Limb (tissue), 2 donors: ENCODE measurements around the gene APOL4.
"Not testable (repeated sequence)": the region's sequence is repeated elsewhere in the genome, so short reads cannot be mapped to it uniquely, and the experiment has no call there.

Source experiments
- DNase-seq, 2 donors: peaks; one replicate each; pipeline ENCODE4 v3.0.0-alpha.2; 2016; ENCODE audit errors: extremely low spot score in 2 of 2

The APOL4 gene

DNA sequence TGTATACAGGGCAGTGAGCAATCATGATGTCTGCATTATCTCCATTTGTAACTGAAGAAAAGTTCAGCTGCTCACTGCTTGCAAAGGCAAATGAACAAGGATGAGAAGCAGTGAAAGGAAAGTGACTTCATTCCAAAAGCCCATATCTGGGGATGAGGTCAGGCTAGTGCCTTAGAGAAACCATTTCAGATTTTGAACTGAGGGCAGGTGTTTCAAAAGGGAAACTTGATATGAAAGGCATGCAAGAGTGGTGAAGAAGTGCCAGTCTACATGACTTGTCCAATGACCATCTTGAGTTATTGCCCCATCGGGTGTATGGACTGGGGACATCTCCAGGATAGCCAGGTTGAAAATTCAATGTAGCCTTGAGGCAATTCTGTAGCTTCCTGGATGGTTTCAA is 7.3 kb upstream of the APOL4 start:
- no peak for DNase-seq

DNA sequence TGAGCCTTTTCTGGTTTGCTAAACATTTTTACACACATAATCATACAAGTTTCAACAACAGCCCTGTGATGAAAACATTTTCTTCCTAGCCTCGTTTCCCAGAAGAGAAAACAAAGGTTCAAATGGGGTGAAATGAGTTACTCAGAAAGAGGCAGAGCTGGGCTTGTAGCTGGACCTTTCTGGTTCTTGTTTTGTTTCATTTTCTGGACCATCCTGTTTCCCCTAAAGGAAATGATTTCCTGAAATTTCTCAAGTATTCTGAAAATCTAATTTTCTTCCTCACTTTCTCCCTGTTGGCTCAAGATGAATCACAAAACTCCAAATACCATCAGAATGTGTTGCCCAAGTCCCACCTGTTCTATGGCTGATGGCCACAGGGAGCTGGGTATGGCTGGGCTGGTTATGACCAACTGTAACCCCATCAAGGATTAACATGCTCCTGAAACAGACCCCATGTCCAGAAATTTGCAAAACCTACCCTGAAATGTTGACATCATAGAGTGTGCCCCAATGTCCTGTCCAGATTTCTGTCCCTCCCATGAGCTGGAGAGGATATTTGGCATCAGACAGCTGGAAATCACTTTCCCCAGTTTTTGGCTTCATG is 6.7 kb upstream of the APOL4 start:
- no peak for DNase-seq

DNA sequence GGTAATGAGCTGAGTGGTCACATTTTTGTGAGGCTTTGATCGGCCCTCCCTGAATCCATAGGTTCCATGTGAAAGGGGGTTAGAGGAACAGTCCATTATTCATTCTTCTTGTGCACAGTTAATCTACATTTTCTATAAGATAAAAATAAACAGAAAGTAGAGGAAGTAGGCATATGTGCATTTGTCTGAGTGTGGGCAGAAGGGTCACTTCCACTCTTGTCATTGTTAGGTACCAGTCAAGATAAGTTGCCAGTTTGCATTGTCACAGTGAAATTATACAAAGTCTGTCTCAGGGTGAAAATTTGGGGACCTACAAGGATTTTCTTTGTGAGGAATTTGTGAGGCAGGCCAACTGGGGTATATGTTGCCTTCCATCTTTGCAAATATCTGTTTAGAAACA is 4.6 kb upstream of the APOL4 start:
- DNase-seq: no peak

DNA sequence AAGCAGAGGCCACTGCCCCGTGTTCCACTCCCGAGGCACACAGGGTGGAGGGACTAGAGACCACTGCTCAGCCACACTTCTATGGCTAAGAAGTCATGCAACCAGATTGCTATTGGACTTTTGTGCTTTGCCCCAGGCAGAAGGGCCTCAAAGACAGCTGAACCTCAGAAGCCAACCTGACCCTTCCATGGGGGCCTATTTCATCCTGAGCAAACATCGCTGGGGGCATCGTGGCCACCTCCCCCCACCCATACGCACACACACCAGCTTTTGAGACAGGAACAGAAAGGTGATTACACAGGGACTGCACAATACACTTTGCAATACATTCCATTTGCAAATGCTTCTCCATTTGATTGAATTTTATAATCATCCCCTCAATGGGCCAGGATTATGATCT is 4.0 kb upstream of the APOL4 start:
- peak in 1 of 2 donors; percentile 4 for DNase-seq

DNA sequence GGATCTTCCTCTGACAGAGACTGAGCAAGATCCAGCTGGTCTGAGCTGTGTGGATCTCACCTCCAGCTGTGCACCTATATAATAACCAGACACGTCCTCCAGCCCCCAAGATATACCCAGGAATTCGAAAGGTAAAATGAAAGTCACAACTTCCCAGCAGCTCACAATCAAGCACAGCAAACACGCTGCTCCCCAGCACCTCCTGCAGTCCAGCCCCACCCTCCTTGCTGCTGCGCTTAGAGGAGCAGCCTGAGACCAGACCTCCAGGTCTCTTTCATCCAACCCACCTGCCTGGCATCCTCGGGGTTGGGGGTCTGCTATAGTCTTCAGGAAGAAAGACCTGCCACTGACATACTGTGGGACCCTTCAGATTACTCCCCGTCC is 3.0 kb upstream of the APOL4 start:
- DNase-seq: no peak

DNA sequence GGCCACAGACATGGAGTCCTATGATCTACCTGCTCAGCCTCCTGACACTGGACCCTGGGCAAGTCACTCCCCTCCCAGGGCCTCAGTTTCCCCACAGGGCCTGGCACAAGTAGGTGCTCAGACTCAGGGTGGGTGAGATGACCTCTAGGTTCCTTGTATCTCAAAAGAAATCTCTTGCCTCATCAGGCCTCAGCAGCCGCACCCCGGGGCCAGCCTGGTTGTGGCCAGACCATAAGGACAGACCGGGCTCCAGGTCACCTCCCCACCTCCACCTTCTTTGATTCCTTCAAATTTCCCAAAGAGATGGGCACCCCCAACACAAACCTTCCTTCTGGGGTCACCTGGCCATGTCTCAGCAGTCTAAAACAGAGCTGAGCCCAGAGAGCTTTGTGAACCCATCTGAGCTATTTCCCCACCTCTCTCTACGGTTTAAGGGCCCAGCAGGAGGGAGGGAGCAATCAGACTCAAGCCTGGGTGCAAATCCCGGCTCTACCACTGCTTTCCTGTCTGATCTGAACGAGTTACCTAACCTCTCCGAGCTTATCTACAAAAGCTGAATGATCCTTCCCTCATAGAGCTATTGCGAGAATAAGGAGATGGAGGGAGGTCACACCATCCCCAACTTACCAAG is 2.5 kb upstream of the APOL4 start:
- DNase-seq: peak in 1 of 2 donors; percentile 17

DNA sequence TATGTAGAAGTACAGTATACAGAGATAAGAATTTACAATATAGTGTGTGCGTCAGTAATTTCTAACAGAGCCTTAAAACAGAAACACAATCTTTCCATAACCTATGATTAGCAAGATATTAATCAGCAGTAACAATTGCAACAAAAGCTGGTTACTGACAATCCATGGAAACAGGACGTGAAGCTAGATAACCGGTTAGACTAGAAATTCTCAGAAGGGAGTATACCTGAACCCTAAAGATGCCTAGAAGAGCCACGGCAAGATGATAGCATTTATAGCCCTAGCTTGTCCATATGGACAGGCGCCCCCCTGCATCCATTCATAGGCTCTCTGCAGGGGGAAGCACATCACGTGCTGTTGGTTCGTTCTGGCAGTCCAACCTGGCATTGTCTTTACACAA is 1.8 kb upstream of the APOL4 start:
- DNase-seq: peak in 1 of 2 donors; percentile 16

DNA sequence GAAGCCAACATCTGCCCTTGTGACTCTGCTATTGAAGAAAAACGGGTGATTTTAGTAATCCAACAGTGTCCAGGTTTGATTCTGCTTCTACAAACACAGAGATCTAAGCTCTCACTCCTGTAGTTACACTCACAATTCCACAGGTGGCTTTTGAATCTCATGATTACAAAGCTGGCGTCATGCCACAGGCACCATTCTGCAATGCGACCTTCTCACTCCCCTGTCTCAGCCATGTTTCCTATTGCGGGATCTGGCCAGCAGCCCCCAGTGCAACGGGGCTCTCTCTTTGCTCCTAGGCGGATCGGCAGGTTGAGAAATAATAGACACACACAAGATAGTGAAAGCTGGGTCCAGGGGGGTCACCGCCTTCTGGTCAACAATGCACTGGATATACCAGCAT is 1.3 kb upstream of the APOL4 start:
- DNase-seq: peak in 1 of 2 donors; percentile 50

DNA sequence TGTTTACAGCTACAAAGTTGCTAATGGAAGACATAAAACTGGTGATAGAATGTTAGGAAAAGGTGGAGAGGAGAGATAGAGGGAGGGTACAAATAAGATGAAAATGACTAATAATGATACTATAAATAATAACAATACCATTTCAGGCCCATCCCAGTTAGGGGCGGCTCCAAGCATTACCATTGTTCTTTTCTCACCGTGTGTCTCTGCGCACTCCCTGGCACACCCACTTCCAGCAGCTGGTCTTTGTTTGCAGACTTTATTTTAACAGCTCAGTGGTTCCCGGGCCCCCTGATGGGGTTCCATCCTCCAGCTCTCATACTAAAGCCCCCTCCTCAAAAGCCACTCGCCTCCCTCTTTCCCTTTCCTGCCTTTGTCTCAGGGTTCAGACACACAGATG is 584 bp downstream of the APOL4 start:
- not testable (repeated sequence) for DNase-seq

DNA sequence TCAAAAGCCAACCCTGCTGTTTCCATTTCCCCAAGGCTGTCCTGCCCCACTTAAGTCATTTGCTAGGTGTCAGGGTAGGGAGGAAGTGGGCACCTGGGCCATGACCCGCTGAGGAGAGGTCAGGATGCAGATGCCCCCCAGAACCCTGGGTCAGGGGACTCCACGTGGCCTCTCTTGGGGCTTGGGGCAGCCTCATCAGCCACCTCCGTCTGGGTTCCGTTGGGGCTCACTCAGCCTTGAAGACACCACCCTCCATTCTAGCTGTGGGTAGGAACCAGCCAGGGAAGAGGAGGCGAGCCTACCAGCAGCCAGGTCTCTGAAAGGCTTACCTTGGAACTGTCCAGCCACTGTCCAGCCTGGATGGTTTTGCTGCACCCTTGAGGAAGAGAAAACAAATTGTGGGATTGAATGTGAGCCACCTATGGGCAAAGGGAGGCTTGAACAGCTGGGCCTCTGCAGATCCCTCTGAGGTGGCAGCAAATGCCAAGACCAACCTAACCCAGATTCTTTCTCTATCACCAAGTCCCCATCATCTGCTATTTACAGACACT is 2.5 kb downstream of the APOL4 start:
- peak in 1 of 2 donors; percentile 25 for DNase-seq

DNA sequence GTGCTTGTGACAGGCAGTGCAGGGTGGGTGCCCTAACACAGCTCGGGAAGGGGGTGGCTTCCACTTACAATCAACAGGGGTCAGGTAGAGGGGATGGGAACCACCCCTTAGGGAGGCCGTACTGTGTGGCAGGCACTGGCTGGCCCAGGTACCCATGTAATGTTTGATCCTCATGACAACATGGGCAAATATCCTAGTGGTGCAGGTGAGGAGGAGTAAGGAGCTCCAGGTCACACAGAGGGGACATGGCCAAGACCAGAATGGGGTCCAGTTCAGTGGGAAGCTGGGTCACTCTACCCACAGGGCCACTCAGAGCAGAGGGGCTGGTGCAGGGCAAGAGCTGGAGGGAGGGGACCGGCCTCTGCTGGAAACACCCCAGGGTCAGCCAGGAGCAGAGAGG is 3.1 kb downstream of the APOL4 start:
- peak in 1 of 2 donors; percentile 21 for DNase-seq

DNA sequence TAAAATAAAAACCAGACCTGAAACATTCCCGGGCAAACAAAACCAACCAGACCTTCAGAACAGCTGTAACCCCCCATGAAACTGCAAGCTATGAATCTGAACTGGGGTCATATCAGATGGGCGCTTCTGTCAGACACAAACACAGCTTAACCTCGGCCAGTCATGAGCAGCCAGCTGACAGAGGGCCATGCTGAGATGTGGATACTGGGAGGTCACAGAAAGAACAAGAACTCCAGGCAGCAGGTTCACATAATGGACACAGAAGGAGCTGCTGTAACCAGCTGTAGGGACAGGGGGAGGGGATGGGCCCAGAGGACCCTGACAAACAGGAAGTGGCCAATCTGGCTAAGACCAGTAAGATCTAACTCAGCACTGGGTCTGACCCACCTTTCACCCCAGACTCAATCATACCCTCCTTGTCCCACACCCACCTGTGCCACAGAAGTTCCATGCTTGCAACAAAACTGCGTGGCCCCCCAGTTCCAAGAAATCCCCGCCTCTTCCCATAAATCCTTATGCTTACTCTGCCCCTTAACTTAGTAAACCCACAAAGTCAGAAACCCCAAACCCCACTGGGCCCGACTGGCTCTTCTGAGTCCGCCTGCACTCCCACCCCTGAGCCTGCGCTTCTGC is 4.0 kb downstream of the APOL4 start:
- peak in 1 of 2 donors; percentile 45 for DNase-seq

DNA sequence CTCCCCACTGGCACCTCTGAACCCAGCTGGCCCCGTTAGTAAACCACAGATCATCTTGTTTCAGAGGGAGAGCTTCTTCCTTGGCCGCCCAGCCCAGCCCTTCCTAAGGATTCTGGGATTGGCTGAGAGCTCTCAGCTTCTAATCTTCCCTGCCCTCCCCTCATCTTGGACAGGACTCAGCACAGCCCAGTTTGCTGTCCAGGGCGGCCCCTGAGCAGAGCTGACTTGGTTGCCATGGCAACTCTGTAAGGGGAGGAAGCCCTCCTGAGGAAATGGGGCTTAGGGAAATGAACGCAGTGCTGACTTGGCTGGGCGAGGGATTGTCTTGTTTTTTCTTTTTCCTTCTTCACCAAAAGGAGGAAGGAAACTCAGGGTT is 4.6 kb downstream of the APOL4 start:
- DNase-seq: peak; percentile 60 to 68

DNA sequence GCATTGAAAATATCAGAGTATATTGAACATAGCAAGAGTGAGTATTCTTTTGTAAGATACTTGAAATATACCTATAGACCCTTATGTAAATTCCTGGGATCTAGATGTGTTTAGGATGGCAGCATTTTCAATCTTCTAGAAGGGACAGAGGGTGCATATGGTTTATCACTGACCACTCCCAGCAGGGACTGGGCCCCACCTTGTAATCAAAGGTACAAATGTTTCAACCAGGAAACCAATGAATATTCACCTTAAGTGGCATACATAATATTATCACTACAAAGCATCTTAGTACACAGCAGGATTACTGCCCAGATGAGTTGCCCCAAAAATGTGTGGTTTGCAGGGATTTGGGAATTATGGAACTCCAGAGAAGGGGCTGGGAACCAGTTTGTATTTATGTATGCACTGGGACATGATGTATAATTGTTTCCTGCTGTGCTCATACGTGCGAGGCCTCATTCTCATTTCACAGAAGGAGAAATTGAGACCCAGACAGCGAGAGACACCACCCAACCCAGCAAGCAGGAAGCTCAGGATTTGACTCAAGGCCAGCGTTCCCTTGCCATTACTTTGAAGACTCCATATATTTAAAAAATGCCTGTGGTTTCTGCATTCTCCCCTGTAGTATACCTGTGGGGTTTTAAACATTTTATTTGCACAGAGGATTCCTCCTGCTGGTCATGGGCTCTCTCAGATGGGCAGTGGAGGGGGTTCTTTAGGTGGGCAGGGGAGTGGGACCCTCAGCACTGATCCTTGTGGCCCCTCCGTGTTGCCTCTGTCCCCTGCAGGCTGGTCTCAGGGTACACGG is 5.2 kb downstream of the APOL4 start:
- DNase-seq: no peak

DNA sequence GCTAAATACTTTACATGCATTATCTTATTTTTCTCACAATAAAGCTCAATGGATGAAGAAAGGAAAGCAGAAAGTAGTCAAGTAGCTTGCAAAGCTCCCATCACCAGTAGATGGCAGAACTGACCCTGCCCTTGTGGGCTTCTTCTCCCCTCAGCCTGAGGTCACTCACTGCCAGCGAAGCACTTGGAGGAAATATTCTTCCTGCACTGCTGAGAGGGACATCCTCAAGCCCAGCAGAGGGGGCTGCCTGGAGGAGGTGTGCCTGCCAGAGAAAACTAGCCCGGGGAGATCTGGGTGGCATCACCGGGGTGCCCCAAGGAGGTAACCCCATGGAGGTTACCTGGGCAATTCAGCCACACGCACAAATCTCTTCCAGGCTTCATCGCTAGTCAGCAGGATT is 6.6 kb downstream of the APOL4 start:
- peak; percentile 59 to 64 for DNase-seq

DNA sequence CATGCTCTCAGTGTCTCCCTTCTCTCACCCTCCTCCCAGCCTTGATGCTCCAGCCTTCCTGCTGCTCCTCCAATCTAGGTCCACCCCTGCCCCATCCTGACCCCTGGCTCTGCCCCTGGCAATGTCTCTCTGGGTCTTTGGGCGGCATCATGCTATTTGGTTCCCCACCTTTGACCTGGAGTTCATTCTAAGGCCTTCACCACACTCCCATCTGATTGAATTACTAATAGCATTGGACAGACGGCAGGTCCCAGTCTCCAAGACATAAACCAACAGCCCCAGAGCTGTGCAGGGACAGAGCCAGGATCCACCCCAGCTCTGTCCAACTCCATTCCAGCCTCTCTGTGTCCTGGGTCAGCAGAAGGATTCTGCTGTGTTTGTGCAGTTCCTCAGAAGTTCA is 7.2 kb downstream of the APOL4 start:
- DNase-seq: no peak

DNA sequence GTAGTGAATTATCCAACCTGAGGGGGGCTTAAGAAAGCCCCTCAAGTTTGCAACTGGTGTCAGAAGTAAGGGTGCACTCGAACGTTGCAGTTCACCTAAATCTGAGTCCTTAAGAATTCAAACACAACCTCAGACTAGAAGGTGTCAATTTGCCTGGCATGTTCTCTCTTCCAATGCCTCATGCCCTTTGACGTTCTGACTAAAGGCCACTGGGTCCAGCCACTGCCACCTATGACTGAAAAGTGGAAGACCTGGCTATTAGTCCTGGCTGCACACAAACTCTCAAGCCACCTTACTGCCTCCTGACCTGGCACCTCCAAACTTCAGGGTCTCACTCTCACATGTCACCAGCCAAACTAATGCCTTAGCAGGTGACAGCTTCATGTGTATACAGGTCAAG is 8.0 kb downstream of the APOL4 start:
- DNase-seq: no peak

DNA sequence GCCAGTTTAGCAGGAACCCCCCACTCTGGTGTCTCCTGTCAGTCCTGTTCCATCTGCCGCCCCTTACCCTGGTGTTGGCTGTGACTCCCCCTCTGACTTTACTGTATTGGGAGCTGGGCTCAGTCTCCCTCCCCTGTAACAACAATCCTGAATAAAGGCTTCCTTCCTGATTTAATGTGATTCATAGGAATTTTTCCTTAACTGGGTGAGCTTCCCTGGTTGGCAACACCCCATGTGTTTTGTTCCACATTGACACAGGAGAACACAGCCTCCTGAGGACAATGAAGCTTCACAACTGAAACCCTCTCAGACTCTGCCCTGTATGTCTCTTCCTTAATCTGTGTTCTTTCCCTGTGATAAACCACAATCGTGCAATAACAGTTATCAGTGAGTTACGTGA is 8.4 kb downstream of the APOL4 start:
- no peak for DNase-seq

DNA sequence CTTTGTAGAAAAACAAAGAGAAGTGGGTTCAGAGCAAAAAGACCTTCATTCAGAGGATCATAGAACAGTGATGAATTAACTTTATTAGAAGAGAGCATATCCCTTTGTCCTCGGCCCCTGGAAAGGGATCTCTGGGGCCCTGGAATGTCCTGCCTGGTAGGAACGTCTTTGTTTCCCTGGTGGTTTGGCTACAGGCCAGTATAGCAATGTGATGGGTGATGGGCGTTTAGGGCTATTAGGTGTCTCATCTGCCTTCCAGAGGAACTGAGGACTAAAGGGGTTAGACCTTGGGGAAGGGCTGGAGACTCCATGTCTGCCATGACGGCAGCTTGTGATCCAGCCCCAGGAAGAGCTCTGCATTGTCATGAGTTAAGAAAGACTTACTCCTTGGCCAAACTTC is 9.1 kb downstream of the APOL4 start:
- DNase-seq: no peak

DNA sequence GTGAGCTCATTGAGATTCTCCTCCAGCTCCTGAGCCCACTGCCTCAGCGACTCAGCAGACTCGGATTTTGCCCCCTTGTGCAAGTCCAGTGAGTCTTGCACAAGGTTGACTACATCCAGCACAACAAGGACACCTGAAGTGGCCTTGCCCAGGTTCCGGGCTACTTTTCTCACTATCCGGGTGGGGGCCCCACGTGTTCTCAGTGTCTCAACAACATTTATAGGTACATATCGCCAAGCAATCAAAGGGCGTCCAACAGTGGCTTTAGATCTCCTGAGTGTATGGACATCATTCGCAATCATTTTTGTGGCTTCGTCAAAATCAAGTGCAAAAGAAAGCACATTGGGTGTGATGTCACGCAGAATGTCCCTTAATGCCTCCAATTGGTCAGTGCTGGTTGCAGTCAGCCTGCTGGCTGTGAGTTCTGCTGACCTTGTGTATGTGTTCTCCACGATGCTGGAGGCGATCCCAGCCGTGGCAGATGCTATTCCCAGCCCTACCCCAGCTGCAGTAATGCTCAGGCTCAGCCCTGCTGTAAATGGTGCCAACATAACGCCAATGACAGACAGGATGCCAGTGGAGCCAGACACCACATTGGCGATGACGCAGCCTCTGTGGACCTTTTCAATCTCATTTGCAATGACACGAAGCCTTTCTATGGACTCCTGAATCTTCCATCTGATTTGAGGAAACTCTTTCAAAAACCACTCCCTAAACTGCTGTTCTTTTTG is 10.3 kb downstream of the APOL4 start:
- no peak for DNase-seq

DNA sequence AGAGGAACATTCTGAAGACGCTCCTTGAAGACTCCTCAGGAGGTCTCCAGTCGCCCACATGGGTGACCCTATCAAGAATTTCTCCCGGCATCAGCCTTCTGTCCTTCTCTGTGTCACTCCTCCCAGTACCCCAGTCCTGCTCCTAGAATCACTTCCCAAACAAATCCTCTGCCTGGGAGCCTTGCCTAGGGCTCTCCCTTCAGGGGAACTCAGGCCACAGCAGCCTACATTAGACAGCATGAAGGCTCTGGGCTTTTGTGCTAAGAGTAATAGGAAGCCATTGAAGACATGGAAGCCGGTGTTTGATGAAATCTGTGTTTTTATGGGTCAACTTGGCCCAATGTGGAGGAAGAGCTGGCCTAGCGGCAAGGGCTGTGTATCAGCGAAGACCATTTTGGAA is 13.7 kb downstream of the APOL4 start:
- not testable (repeated sequence) for DNase-seq
